HCT116 (cell line): ENCODE results near the gene GPN2.

Experiments used
- ATF3 ChIP-seq: IDR thresholded peaks from 2 replicates; pipeline ENCODE4 v1.6.1; 2012
- CBX3 ChIP-seq: IDR thresholded peaks from 2 replicates; pipeline ENCODE4 v1.6.1; 2012; ENCODE audit warnings: low read depth
- CEBPB ChIP-seq: IDR thresholded peaks from 2 replicates; pipeline ENCODE4 v1.6.1; 2012; ENCODE audit warnings: low read depth
- CTCF ChIP-seq, 3 experiments: fragments of 200-600 bp in 1 of 3; sonication (generic) in 1 of 3; IDR thresholded peaks in 2 of 3; conservative IDR thresholded peaks in 1 of 3; 2 replicates each; pipeline ENCODE4 v1.5.1; 2012 to 2017; ENCODE audit warnings: low read depth in 2 of 3, low read length in 2 of 3, antibody characterized with exemption in 1 of 3, borderline replicate concordance in 1 of 3, control low read depth in 1 of 3, mild to moderate bottlenecking in 1 of 3, mixed read lengths in 1 of 3, mixed run types in 1 of 3, moderate library complexity in 1 of 3; ENCODE audit not compliant: insufficient read depth in 1 of 3
- EZH2 ChIP-seq: fragments of 200-600 bp; sonication (generic); IDR thresholded peaks from 2 replicates; pipeline ENCODE4 v1.6.1; 2017; ENCODE audit warnings: antibody characterized with exemption, mixed run types
- EZH2phosphoT487 ChIP-seq: fragments of 200-600 bp; IDR thresholded peaks from 2 replicates; pipeline ENCODE4 v1.6.1; 2018; ENCODE audit warnings: antibody characterized with exemption, borderline replicate concordance
- FOSL1 ChIP-seq: IDR thresholded peaks from 2 replicates; pipeline ENCODE4 v1.6.1; 2012; ENCODE audit warnings: low read depth
- MAX ChIP-seq: IDR thresholded peaks from 2 replicates; pipeline ENCODE4 v1.6.1; 2012
- POLR2A ChIP-seq: IDR thresholded peaks from 2 replicates; pipeline ENCODE4 v1.7.0; 2011; ENCODE audit warnings: borderline replicate concordance; ENCODE audit not compliant: insufficient read depth, insufficient read length; ENCODE audit errors: extremely low read depth
- POLR2AphosphoS5 ChIP-seq: IDR thresholded peaks from 2 replicates; pipeline ENCODE4 v1.6.1; 2011; ENCODE audit warnings: mild to moderate bottlenecking, low read depth, low read length, moderate library complexity
- REST ChIP-seq: IDR thresholded peaks from 2 replicates; pipeline ENCODE4 v1.6.1; 2012; ENCODE audit warnings: low read depth
- YY1 ChIP-seq: IDR thresholded peaks from 2 replicates; pipeline ENCODE4 v1.6.1; 2011; ENCODE audit warnings: low read length, low read depth, moderate library complexity, mild to moderate bottlenecking; ENCODE audit not compliant: insufficient replicate concordance; ENCODE audit errors: extremely low read depth
- ZBTB33 ChIP-seq: IDR thresholded peaks from 2 replicates; pipeline ENCODE4 v1.6.1; 2011; ENCODE audit warnings: mild to moderate bottlenecking, low read length, moderate library complexity; ENCODE audit not compliant: insufficient replicate concordance; ENCODE audit errors: extremely low read depth

GRCh38 chr1:26831059-26831458, 59.0 kb downstream of the GPN2 start:
- TF ChIP-seq CTCF (IDR thresholded peaks at IDR 0.05 in 2 of 3, conservative IDR thresholded peaks at IDR 0.05 in 1 of 3; ENCODE audit: borderline replicate concordance in 1 of 3, insufficient read depth in 1 of 3, low read depth in 2 of 3, low read length in 2 of 3) (no peak), POLR2AphosphoS5 (no peak), EZH2 (no peak), POLR2A (no peak), FOSL1 (no peak), MAX (no peak), REST (no peak), EZH2phosphoT487 (no peak), CBX3 (no peak), CEBPB (no peak), YY1 (no peak), ATF3 (no peak), ZBTB33 (no peak)
